Fibroblast of lung (primary cell): ENCODE data around the gene SH3BGRL2. TPM values are rescaled to one million over a fixed set of nuclear protein-coding genes. Genes with fewer than 3 reads are reported as not detected.

Experiments
- DNase-seq, 2 donors: peaks; one replicate each; pipeline versions ENCODE4 v3.0.0 to v3.0.0-alpha.2; 2010; ENCODE audit warnings: low read depth in 2 of 2
- H2AFZ ChIP-seq: 2 replicates; pipeline ENCODE4 v1.5.1; 2012; ENCODE audit warnings: low read length, control low read depth, inconsistent platforms
- H3K27ac ChIP-seq: 2 replicates; pipeline ENCODE4 v1.5.1; 2011; ENCODE audit warnings: low read length, control low read depth; ENCODE audit not compliant: insufficient read depth
- H3K27me3 ChIP-seq: 2 replicates; pipeline ENCODE4 v1.5.1; 2011; ENCODE audit warnings: mild to moderate bottlenecking, low read length; ENCODE audit not compliant: control insufficient read depth, insufficient read depth
- H3K36me3 ChIP-seq: 2 replicates; pipeline ENCODE4 v1.5.1; 2011; ENCODE audit warnings: low read length; ENCODE audit not compliant: control insufficient read depth, insufficient read depth
- H3K4me1 ChIP-seq: 2 replicates; pipeline ENCODE4 v1.5.1; 2011; ENCODE audit warnings: low read length; ENCODE audit not compliant: control insufficient read depth, insufficient read depth; ENCODE audit errors: extremely low read depth
- H3K4me2 ChIP-seq: 2 replicates; pipeline ENCODE4 v1.5.1; 2011; ENCODE audit warnings: low read length, control low read depth; ENCODE audit not compliant: insufficient read depth; ENCODE audit errors: extremely low read depth
- H3K4me3 ChIP-seq, 4 experiments: fragments of 200-600 bp in 1 of 4; sonication (generic) in 1 of 4; replicated peaks in 1 of 4; 2 replicates each; pipeline ENCODE4 v1.5.1; 2011 to 2016; ENCODE audit warnings: low read length in 4 of 4, low read depth in 3 of 4, mild to moderate bottlenecking in 3 of 4, control low read depth in 2 of 4, inconsistent platforms in 1 of 4, mixed read lengths in 1 of 4; ENCODE audit not compliant: insufficient read depth in 1 of 4; ENCODE audit errors: control extremely low read depth in 1 of 4
- H3K79me2 ChIP-seq: 2 replicates; pipeline ENCODE4 v1.5.1; 2012; ENCODE audit warnings: mild to moderate bottlenecking, low read length, inconsistent platforms; ENCODE audit not compliant: control insufficient read depth, insufficient read depth
- H3K9ac ChIP-seq: 2 replicates; pipeline ENCODE4 v1.5.1; 2011; ENCODE audit warnings: mild to moderate bottlenecking, low read length, control low read depth; ENCODE audit not compliant: insufficient read depth
- H3K9me3 ChIP-seq: 2 replicates; pipeline ENCODE4 v1.5.1; 2012; ENCODE audit warnings: low read depth, low read length; ENCODE audit not compliant: control insufficient read depth, insufficient read depth
- H4K20me1 ChIP-seq: 2 replicates; pipeline ENCODE4 v1.5.1; 2011; ENCODE audit warnings: low read length; ENCODE audit not compliant: control insufficient read depth, insufficient read depth; ENCODE audit errors: extremely low read depth
- EZH2 ChIP-seq: IDR thresholded peaks from 2 replicates; pipeline ENCODE4 v1.5.1; 2012; ENCODE audit warnings: low read length, control low read depth, mild to moderate bottlenecking; ENCODE audit errors: missing control alignments
- polyA plus RNA-seq, 2 donors: library from polyadenylated mRNA; depleted of rRNA in 1 of 2; stranded (reverse) in 1 of 2; unstranded in 1 of 2; fragments of >200 nt; gene quantifications; 2 replicates each; pipeline ENCODE4 v1.2.1, GENCODE V29; 2011 to 2012; ENCODE audit warnings: missing spikeins in 1 of 2
- total RNA-seq: library from RNA; depleted of rRNA; stranded (reverse); fragments of >200 nt; gene quantifications from 2 replicates; pipeline ENCODE4 v1.2.1, GENCODE V29; 2014
- TF ChIP-seq, protein P1 (sequence below), 2 donors: IDR thresholded peaks in 1 of 2; conservative IDR thresholded peaks in 1 of 2; 1 replicate in 1 of 2; 2 replicates in 1 of 2; pipeline ENCODE4 v1.5.1; 2011 to 2012; ENCODE audit warnings: low read length in 2 of 2, control low read depth in 1 of 2, inconsistent platforms in 1 of 2, low read depth in 1 of 2, mild to moderate bottlenecking in 1 of 2

SH3BGRL2 gene
- total and polyA plus RNA-seq, 2 donors (not counting 1 experiment from before 2014, with no cell fraction given), result 1.5 to 4.3 TPM

DNA sequence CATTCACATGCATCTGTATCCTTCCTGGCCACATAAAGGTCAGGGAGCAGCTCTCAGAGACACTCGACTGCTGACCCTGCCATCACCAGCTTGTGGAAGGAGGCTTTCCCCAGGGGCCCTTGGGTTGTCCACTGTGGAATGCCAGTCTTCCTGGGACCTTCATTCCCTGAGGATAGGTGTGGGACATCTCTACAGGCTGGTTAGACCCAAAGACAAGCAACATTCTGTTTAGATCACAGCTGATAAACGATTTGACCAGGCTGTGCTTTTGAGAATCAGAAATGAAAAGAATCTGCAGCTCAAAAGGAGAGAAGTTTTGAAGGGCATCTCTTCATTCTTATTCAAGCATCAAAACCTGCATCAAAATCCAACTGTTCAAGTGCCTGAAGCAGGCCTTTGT, 18.2 kb upstream of the SH3BGRL2 start:
- Histone ChIP-seq H3K9ac (no peak overlapping the region), H3K27ac (no peak overlapping the region), H3K79me2 (no peaks in the 10 kb centered on the region), H4K20me1 (no peaks in the 10 kb centered on the region), H3K27me3 (no peaks in the 10 kb centered on the region), H3K9me3 (no peaks in the 10 kb centered on the region), H3K36me3 (no peaks in the 10 kb centered on the region), H3K4me2 (no peak overlapping the region), H3K4me1 (no peaks in the 10 kb centered on the region), H2AFZ (no peak overlapping the region), H3K4me3 (no peak overlapping the region)
- DNase-seq, result no peak
- TF ChIP-seq, protein P1, sequence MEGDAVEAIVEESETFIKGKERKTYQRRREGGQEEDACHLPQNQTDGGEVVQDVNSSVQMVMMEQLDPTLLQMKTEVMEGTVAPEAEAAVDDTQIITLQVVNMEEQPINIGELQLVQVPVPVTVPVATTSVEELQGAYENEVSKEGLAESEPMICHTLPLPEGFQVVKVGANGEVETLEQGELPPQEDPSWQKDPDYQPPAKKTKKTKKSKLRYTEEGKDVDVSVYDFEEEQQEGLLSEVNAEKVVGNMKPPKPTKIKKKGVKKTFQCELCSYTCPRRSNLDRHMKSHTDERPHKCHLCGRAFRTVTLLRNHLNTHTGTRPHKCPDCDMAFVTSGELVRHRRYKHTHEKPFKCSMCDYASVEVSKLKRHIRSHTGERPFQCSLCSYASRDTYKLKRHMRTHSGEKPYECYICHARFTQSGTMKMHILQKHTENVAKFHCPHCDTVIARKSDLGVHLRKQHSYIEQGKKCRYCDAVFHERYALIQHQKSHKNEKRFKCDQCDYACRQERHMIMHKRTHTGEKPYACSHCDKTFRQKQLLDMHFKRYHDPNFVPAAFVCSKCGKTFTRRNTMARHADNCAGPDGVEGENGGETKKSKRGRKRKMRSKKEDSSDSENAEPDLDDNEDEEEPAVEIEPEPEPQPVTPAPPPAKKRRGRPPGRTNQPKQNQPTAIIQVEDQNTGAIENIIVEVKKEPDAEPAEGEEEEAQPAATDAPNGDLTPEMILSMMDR (conservative IDR thresholded peaks at IDR 0.05 in 1 of 2, IDR thresholded peaks at IDR 0.05 in 1 of 2; ENCODE audit: low read depth in 1 of 2, low read length in 2 of 2), result no peak
- no peak for TF ChIP-seq EZH2

DNA sequence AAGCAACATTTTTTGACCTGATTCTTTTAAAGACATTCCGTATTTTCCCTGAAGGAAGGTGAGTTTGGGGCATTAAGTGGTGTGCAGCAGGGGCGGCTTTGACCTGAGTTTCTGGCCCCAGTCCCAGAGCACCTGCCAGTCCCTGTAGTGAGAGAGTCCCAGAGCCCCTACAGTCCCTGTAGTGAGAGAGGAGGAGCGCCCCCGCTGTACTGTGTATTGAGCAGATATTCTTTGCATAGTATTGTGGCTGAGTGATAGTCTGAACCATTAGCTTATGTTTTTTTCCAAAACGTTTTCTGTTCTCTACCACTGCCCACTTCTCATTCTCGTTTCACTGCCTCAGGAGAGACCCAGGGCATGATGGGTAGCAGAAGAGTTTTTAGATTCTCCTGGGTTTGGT, 17.2 kb upstream of the SH3BGRL2 start:
- H3K79me2 ChIP-seq, result no peaks in the 10 kb centered on the region
- DNase-seq, result no peak
- H3K27me3 ChIP-seq, result no peaks in the 10 kb centered on the region
- no peak overlapping the region for H3K27ac ChIP-seq
- H3K9ac ChIP-seq, result no peak overlapping the region
- no peak overlapping the region for H2AFZ ChIP-seq
- no peak overlapping the region for H3K4me3 ChIP-seq
- no peaks in the 10 kb centered on the region for H4K20me1 ChIP-seq
- no peaks in the 10 kb centered on the region for H3K4me1 ChIP-seq
- no peak overlapping the region for H3K4me2 ChIP-seq
- H3K36me3 ChIP-seq, result no peaks in the 10 kb centered on the region
- H3K9me3 ChIP-seq, result no peaks in the 10 kb centered on the region
- TF ChIP-seq EZH2, result no peak
- TF ChIP-seq, protein P1 (conservative IDR thresholded peaks at IDR 0.05 in 1 of 2, IDR thresholded peaks at IDR 0.05 in 1 of 2; ENCODE audit: low read depth in 1 of 2, low read length in 2 of 2), result no peak

DNA sequence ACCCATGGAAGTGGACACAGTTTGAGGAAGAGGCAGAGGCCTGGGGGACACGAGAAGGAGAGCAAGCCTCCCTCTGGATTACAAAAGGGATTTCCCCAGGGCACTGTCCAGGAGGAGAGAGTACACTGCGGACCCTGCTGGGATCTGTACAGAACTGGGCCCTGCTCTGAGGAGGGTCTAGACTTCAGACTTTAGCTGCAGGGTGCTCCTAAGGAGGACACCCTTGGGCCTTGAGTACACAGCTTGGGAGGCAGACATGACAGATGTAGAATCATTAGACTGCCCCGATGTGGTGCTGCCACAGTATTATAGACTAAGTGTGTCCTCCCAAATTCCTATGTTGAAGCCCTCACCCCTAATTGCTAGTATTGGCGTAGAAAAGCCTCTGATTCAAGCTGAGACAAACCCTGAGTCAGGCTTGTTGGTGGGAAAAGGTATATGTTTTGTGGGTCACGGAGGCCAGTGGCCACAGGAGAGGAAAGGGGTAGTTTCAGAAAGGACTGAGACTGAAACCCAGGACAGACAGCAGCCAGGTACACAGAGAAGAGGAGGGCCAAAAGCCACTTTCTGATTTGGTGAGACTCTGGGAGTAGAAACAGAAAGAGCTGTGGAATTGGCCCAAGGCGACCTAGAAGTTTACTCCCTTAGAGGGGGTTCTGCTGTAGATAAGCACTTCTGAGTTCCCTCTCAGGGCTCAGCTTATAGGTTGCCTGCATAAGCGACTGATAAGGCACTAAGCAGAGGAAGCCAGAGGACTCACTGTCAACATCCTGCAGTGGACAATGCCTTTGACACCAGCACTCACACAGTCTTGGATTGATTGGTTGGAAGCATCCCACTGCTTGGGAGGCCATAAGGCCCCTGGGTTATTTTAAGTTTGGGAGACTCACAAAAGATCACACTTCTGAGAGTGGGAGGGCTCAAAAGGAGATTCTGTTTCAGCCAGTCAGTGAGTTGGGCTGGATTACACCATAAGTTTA, 16.5 kb upstream of the SH3BGRL2 start:
- H3K4me3 ChIP-seq, result no peak overlapping the region
- H3K27me3 ChIP-seq, result no peaks in the 10 kb centered on the region
- no peaks in the 10 kb centered on the region for H3K9me3 ChIP-seq
- H3K4me1 ChIP-seq, result no peaks in the 10 kb centered on the region
- no peak overlapping the region for H3K4me2 ChIP-seq
- no peaks in the 10 kb centered on the region for H4K20me1 ChIP-seq
- no peak for DNase-seq
- H3K9ac ChIP-seq, result no peak overlapping the region
- no peaks in the 10 kb centered on the region for H3K79me2 ChIP-seq
- H3K27ac ChIP-seq, result no peak overlapping the region
- no peak overlapping the region for H2AFZ ChIP-seq
- no peaks in the 10 kb centered on the region for H3K36me3 ChIP-seq
- TF ChIP-seq EZH2, result no peak
- TF ChIP-seq, protein P1 (conservative IDR thresholded peaks at IDR 0.05 in 1 of 2, IDR thresholded peaks at IDR 0.05 in 1 of 2; ENCODE audit: low read depth in 1 of 2, low read length in 2 of 2), result no peak
